ENCODE results near the gene ASCC1. TPM values are rescaled to one million over a fixed set of nuclear protein-coding genes. Genes with fewer than 3 reads are reported as not detected.

ASCC1 gene
- total and polyA plus RNA-seq, 2 donors (not counting 1 experiment from before 2014, with no cell fraction given): 17.9 to 28.1 TPM

DNA sequence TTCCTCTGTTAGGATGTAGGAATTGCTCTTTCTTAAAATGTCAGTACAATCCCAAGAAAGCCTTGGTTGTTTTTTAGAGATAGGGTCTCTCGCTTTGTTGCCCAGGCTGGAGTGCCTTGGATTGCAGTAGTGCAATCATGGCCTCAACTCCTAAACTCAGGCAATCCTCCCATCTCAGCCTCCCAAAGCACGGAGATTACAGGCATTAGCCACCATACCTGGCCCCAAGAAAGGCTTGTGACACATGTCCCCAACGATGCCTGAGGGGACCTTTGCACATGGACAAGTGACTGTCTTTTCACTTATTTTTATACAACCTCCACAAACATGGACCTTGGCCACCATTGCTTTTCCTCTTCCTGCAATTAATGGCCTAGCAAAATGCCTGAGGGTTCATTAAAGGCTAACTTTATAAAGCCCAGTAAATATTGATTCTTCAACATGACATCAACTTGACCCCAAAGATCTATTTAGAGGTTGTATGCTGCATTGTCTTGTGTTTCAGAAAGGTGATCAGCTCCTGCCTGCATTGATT lies 117.7 kb downstream of the ASCC1 start:
- TF ChIP-seq EZH2 (IDR thresholded peaks at IDR 0.05; ENCODE audit: borderline replicate concordance, insufficient read depth, low read depth, low read length, poor library complexity, severe bottlenecking): no peak
- TF ChIP-seq, protein P1, sequence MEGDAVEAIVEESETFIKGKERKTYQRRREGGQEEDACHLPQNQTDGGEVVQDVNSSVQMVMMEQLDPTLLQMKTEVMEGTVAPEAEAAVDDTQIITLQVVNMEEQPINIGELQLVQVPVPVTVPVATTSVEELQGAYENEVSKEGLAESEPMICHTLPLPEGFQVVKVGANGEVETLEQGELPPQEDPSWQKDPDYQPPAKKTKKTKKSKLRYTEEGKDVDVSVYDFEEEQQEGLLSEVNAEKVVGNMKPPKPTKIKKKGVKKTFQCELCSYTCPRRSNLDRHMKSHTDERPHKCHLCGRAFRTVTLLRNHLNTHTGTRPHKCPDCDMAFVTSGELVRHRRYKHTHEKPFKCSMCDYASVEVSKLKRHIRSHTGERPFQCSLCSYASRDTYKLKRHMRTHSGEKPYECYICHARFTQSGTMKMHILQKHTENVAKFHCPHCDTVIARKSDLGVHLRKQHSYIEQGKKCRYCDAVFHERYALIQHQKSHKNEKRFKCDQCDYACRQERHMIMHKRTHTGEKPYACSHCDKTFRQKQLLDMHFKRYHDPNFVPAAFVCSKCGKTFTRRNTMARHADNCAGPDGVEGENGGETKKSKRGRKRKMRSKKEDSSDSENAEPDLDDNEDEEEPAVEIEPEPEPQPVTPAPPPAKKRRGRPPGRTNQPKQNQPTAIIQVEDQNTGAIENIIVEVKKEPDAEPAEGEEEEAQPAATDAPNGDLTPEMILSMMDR (IDR thresholded peaks at IDR 0.05): no peak
- 95% methylated on average over 3 of the region's 3 CpGs for WGBS (ENCODE audit: insufficient coverage)
- Histone ChIP-seq H3K27ac (ENCODE audit: low read length in 2 of 2) (no peak overlapping the region), H3K4me1 (ENCODE audit: control insufficient read depth in 2 of 2, insufficient read depth in 2 of 2, low read length in 2 of 2) (no peaks in the 10 kb centered on the region), H3K27me3 (replicated peaks in 1 of 4; ENCODE audit: control extremely low read depth in 1 of 4, control insufficient read depth in 3 of 4, insufficient read depth in 4 of 4, low read length in 3 of 4) (no peaks in the 10 kb centered on the region), H3K9me3 (ENCODE audit: control extremely low read depth in 1 of 3, control insufficient read depth in 2 of 3, insufficient read depth in 1 of 3, low read length in 2 of 3) (no peaks in the 10 kb centered on the region), H3K4me3 (ENCODE audit: control extremely low read depth in 1 of 5, extremely low read depth in 1 of 5, insufficient read depth in 1 of 5, low read depth in 2 of 5, low read length in 4 of 5) (no peak overlapping the region), H3K4me2 (replicated peaks; ENCODE audit: low read depth, low read length, poor library complexity, severe bottlenecking) (no peak overlapping the region), H4K20me1 (ENCODE audit: control insufficient read depth, insufficient read depth, low read length, poor library complexity, severe bottlenecking) (no peaks in the 10 kb centered on the region), H3K79me2 (ENCODE audit: control insufficient read depth, insufficient read depth, low read length) (no peaks in the 10 kb centered on the region), H3K36me3 (replicated peaks in 1 of 2; ENCODE audit: control extremely low read depth in 1 of 2, control insufficient read depth in 1 of 2, extremely low read depth in 1 of 2, insufficient read depth in 2 of 2, low read length in 1 of 2) (peaks cover 2 to 40% of the 10 kb centered on the region in 2 experiments), H3K9ac (ENCODE audit: low read length) (no peak overlapping the region), H2AFZ (ENCODE audit: insufficient read depth, low read depth, low read length, poor library complexity, severe bottlenecking) (no peak overlapping the region)
- ChIA-PET POLR2A (no interaction called here), CTCF (no interaction called here)
- no peak overlapping the region for H3K27ac Mint-ChIP-seq
- intact Hi-C loops (cut with micrococcal nuclease): no loop called here
- ATAC-seq (ENCODE audit: low read depth) (no peak), DNase-seq (no peak)
- no peaks in the 10 kb centered on the region for H3K27me3 Mint-ChIP-seq
- no peak overlapping the region for H3K4me3 Mint-ChIP-seq
- no peaks in the 10 kb centered on the region for H3K9me3 Mint-ChIP-seq (ENCODE audit: insufficient read depth)
- no peaks in the 10 kb centered on the region for H3K4me1 Mint-ChIP-seq

DNA sequence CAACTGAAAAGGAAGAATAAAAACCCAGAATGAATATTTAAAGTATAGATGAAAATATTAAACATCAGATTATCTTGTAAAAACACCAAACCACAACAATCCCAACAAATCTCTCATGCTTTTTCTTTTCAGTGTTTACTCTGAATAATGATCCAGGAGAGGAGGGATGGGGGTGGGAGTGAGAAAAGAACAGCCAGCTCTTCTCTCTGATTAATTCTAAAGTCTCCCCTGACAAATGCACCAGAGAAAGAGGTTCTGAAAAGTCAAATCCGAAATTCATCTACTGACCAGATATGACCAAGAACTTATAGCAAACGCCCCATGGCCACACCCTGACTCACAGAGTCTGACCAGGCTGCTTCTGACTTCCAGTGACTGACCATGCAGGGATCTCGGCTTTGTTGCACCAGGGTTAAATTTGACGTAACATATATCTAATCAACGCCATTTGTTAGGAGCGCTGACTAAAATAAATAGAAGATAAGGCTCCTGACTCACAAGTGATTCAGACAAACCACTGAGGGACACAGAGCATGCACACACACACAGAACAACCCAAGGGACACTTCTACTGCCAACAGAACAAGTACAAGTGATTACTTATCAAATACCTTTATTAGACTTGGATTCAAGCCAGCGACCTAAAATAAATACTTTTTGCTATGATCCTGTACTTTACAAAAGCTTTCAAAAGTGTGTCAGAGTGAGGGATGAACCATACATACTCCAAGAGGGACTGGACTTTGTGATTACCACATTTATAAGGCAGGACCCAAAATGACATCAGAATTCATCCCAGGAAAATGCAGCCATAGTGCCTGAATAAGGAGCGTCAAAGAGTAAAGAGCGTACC lies 118.4 kb downstream of the ASCC1 start:
- Histone ChIP-seq H3K36me3 (replicated peaks in 1 of 2; ENCODE audit: control extremely low read depth in 1 of 2, control insufficient read depth in 1 of 2, extremely low read depth in 1 of 2, insufficient read depth in 2 of 2, low read length in 1 of 2) (peaks cover 2 to 38% of the 10 kb centered on the region in 2 experiments), H3K27ac (ENCODE audit: low read length in 2 of 2) (no peak overlapping the region), H3K27me3 (replicated peaks in 1 of 4; ENCODE audit: control extremely low read depth in 1 of 4, control insufficient read depth in 3 of 4, insufficient read depth in 4 of 4, low read length in 3 of 4) (no peaks in the 10 kb centered on the region), H3K9ac (ENCODE audit: low read length) (no peak overlapping the region), H4K20me1 (ENCODE audit: control insufficient read depth, insufficient read depth, low read length, poor library complexity, severe bottlenecking) (no peaks in the 10 kb centered on the region), H3K79me2 (ENCODE audit: control insufficient read depth, insufficient read depth, low read length) (no peaks in the 10 kb centered on the region), H3K4me1 (ENCODE audit: control insufficient read depth in 2 of 2, insufficient read depth in 2 of 2, low read length in 2 of 2) (no peaks in the 10 kb centered on the region), H3K4me3 (ENCODE audit: control extremely low read depth in 1 of 5, extremely low read depth in 1 of 5, insufficient read depth in 1 of 5, low read depth in 2 of 5, low read length in 4 of 5) (no peak overlapping the region), H2AFZ (ENCODE audit: insufficient read depth, low read depth, low read length, poor library complexity, severe bottlenecking) (no peak overlapping the region), H3K4me2 (replicated peaks; ENCODE audit: low read depth, low read length, poor library complexity, severe bottlenecking) (no peak overlapping the region), H3K9me3 (ENCODE audit: control extremely low read depth in 1 of 3, control insufficient read depth in 2 of 3, insufficient read depth in 1 of 3, low read length in 2 of 3) (no peaks in the 10 kb centered on the region)
- ChIA-PET POLR2A (no interaction called here), CTCF (interaction anchor here (1.0 kb wide), 1 partner anchor 125 kb away, joined by 4 read pairs; no protein-coding TSS in a partner anchor)
- Mint-ChIP-seq H3K4me1 (no peaks in the 10 kb centered on the region), H3K4me3 (no peak overlapping the region), H3K27ac (no peak overlapping the region), H3K9me3 (ENCODE audit: insufficient read depth) (no peaks in the 10 kb centered on the region), H3K27me3 (no peaks in the 10 kb centered on the region)
- ATAC-seq (ENCODE audit: low read depth): no peak
- 98% methylated on average over 6 of the region's 9 CpGs for WGBS (ENCODE audit: insufficient coverage)
- DNase-seq: no peak
- no peak for TF ChIP-seq EZH2 (IDR thresholded peaks at IDR 0.05; ENCODE audit: borderline replicate concordance, insufficient read depth, low read depth, low read length, poor library complexity, severe bottlenecking)
- TF ChIP-seq, protein P1 (IDR thresholded peaks at IDR 0.05): no peak
- intact Hi-C loops (cut with micrococcal nuclease): no loop called here
